ENCODE results near the gene JOSD1.

Gene JOSD1

DNA sequence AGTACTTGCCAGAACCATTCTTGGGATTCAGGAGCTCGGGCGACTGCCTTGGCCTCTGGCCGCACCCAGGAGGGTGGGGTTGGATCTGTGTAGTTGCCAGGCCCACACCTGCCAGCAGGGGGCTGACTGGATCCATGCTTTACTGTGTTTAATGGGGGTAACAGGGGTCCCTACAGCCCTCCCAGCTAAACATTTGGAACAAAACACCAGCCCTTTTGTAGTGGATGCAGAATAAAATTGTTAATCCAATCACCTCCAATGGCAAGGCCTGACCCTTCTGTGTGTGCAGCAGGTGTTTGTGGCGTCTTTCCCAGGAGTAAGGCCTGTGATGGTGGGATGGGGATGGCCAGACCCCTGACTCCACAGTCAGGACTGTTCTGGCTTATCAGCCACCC lies 32.6 kb upstream of the JOSD1 start:
- DNase-seq (ENCODE audit: low read depth, low spot score): no peak

DNA sequence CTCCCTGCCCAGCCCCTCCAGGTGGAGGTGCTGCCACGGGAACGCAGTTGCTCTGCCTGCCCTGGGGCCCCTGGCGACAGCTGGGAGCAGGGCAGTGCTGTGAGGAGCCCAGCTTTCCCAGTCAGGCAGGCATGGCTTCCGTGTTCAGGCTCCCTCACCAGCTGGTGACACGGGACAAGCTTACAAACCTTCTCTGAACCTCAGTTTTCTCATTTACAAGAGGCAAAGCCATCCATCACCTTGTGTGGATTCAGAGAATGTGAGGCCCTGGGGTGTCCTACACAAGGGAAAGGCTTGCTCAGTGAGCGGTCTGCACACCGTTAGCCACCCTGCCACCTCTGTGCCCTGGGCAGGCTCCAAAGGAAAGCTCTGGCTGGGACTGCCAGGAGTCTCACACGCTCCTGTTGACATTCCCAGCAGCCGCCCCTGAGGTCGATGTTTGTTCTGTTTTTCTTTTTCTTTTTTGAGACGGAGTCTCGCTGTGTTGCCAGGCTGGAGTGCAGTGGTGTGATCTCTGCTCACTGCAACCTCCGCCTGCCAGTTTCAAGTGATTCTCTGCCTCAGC lies 31.6 kb upstream of the JOSD1 start:
- no peak for DNase-seq (ENCODE audit: low read depth, low spot score)

DNA sequence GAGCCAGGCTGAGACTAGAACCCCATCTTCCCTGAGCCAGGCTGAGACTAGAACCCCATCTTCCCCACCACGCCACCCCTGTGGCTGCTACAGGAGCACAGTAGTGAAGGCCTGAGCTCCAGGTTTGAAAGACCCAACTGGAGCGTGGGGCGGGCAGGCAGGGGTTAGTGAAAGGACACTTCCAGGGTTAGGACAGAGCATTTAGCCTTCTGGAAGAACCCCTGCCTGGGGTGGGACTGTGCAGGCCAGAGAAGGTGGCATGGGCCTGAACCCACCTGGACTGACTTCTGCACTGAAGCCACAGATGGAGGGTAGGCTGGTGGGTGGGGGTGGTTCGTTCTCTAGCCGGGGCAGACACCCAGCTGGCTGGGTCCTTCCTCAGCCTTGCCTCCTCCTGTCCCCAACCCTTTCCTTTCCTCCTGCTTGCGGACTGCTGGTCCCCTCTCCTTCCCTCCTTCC lies 31.0 kb upstream of the JOSD1 start:
- no peak for DNase-seq (ENCODE audit: low read depth, low spot score)

DNA sequence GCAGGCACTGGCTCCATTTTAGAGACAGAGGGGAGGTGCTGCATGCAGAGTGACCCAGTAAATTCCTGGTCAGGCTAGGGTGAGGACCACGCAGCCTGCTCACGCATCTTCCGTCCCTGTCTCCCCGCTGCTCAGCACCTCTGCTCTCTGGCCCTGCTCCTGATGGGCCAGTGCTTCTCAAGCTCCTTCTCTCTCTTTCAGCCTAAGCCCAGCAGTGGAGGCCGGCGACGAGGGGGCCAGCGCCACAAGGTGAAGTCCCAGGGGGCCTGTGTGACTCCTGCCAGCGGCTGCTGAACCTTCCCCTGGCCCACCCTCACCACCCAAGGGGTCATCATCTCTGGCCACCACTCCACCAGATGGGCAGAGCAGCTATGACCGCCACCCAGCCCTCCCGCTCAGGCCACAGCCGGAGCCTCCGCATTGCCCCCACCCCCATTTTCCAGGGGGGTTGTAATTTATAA lies 29.7 kb upstream of the JOSD1 start:
- no peak for DNase-seq (ENCODE audit: low read depth, low spot score)

GRCh38 chr22:38729946-38730345 lies 29.2 kb upstream of the JOSD1 start:
- no peak for DNase-seq (ENCODE audit: low read depth, low spot score)

- DNase-seq (ENCODE audit: low read depth, low spot score): no peak
Observed at GRCh38 chr22:38728871-38729796, 28.4 kb upstream of the JOSD1 start.

- DNase-seq (ENCODE audit: low read depth, low spot score): no peak
Observed at GRCh38 chr22:38727530-38728451, 27.0 kb upstream of the JOSD1 start.

GRCh38 chr22:38727123-38727522 lies 26.4 kb upstream of the JOSD1 start:
- DNase-seq (ENCODE audit: low read depth, low spot score): no peak

DNA sequence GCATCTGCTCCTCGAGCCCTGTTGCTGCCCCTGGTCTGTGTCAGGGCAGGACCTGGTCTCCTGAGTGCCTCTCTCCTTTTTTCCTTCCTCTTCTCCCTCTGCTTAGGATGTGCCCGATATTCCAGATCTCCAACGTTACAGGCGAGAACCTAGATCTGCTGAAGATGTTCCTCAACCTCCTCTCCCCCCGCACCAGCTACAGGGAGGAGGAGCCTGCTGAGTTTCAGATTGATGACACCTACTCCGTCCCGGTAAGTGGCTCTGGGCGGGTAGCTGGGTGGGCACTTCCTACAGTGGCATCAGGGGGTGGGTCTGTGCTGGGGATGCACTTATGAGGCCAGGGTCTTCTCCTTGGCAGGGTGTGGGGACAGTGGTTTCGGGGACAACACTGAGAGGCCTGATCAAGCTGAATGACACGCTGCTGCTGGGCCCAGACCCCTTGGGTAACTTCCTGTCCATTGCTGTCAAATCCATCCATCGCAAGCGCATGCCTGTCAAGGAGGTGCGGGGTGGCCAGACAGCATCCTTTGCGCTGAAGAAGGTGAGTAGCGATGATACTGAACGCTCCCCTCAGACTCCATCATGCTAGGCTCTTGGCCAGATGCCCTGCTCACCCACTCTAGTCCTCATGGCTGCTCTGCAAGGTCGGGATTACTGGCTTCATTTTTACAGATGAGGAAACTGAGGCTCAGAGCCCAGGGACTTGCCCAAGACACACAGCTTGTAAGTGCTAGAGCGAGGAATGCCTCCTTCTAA lies 25.3 kb upstream of the JOSD1 start:
- DNase-seq (ENCODE audit: low read depth, low spot score): no peak

DNA sequence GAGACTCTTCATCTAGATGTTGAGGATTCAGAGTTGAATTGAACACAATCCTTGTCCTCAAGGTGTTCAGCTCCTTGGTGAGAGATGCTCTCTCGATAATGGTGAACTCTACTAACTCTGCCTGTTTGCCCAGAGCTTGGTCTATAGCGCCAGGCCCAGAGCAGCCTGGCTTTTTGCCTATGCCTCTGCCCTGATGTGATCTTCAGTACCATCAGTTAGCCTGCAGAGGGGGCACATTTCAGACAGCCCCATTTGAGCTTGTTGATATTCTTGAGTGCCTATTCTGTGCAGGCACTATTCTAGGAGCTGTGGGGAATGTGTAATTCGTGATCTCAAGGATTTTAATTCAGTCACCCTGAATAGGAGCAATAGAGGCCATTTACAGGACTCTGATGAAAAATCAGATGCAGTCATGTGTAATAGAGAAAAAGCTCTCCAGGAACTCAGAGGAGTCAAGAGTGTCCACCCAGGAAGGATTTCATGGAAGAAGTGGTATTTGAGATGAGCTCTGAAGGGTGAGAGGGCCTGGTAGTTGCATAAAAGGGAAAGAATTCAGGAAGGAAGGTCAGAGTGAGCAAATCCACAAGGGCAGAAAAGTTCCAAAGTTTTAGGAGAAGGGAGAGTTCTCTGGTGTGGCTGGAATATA lies 24.3 kb upstream of the JOSD1 start:
- no peak for DNase-seq (ENCODE audit: low read depth, low spot score)

GRCh38 chr22:38724176-38724575 lies 23.4 kb upstream of the JOSD1 start:
- DNase-seq (ENCODE audit: low read depth, low spot score): no peak

DNA sequence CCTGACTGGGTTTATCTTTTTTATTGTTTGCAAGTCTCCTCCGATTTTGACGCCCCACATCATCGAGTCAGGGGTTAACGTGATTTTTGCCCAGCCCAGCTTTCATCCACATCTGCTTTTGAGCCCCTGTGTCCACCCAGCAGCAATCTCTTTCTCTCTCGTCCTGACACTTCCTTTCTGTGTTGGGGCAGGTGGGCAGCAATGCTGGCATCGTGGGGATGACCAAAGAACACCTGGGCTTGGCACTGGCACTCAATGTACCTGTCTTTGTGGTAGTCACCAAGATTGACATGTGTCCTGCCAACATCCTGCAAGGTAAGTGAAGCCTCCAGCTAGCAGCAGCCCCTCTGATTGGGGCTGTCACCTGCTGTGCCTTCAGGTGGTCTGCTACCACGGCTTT lies 20.8 kb upstream of the JOSD1 start:
- no peak for DNase-seq (ENCODE audit: low read depth, low spot score)

DNA sequence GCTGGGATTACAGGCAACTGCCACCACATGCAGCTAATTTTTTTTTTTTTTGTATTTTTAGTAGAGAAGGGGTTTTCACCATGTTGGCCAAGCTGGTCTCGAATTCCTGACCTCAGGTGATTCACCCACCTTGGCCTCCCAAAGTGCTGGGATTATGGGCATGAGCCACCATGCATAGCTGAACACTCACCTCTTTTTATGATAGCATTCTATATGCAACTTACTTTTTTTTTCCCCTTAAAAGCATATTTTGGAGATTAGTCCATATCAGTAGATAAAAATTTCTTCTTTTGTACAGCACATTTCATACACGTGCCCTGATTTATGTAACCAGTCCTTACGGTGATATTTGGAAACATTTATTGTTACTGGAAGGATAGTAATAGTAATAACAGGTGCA lies 19.6 kb upstream of the JOSD1 start:
- DNase-seq (ENCODE audit: low read depth, low spot score): no peak

GRCh38 chr22:38719196-38719595 lies 18.5 kb upstream of the JOSD1 start:
- no peak for DNase-seq (ENCODE audit: low read depth, low spot score)

GRCh38 chr22:38718414-38718813 lies 17.7 kb upstream of the JOSD1 start:
- no peak for DNase-seq (ENCODE audit: low read depth, low spot score)

- DNase-seq (ENCODE audit: low read depth, low spot score): no peak
Observed at GRCh38 chr22:38717244-38717643, 16.5 kb upstream of the JOSD1 start.

- DNase-seq (ENCODE audit: low read depth, low spot score): no peak
Observed at GRCh38 chr22:38716826-38717225, 16.1 kb upstream of the JOSD1 start.

- no peak for DNase-seq (ENCODE audit: low read depth, low spot score)
Observed at GRCh38 chr22:38716271-38716670, 15.5 kb upstream of the JOSD1 start.

DNA sequence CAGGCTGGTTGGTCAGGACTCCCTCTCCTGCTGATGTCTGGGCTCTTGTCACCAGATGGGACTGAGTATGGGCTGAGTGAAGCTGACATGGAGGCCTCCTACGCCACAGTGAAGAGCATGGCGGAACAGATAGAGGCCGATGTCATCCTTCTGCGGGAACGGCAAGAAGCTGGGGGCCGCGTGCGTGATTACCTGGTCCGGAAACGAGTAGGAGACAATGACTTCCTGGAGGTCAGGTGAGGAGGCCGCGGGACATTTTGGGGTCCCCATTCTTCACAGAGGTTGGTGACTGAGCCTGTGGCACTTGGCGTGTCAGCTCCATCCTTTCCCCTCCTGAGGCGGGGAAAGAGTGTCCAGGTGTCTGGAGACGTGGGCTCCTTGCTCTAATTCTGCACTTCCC lies 15.1 kb upstream of the JOSD1 start:
- DNase-seq (ENCODE audit: low read depth, low spot score): no peak

GRCh38 chr22:38715176-38715764 lies 14.5 kb upstream of the JOSD1 start:
- DNase-seq (ENCODE audit: low read depth, low spot score): no peak
